Motor neuron (in vitro differentiated cells): ENCODE data around the gene XKR8. TPM values are rescaled to one million over a fixed set of nuclear protein-coding genes. Genes with fewer than 3 reads are reported as not detected.
"Not testable (repeated sequence)": the region's sequence is repeated elsewhere in the genome, so short reads cannot be mapped to it uniquely, and the experiment has no call there.

Experiments used
- ATAC-seq, 8 experiments: fragments of 200-7000 bp; cut with Tn5 transposase; replicated peaks in 6 of 8; 2 replicates each; pipeline ENCODE4 v1.8.0; 2021; ENCODE audit warnings: mild to moderate bottlenecking in 8 of 8, moderate library complexity in 8 of 8
- H3K27ac ChIP-seq, 2 donors: fragments of 250-450 bp; sonication (Bioruptor Pico); 2 replicates each; pipeline ENCODE4 v1.9.0; 2021; ENCODE audit warnings: antibody characterized with exemption in 2 of 2, mild to moderate bottlenecking in 2 of 2, moderate library complexity in 1 of 2
- H3K4me1 ChIP-seq, 2 donors: fragments of 250-450 bp; sonication (Bioruptor Pico); replicated peaks in 1 of 2; 2 replicates each; pipeline ENCODE4 v1.6.1; 2021; ENCODE audit warnings: antibody characterized with exemption in 2 of 2, mild to moderate bottlenecking in 2 of 2, moderate library complexity in 1 of 2
- H3K4me3 ChIP-seq, 5 donors: fragments of 250-450 bp; sonication (Bioruptor Pico); 2 replicates each; pipeline ENCODE4 v1.9.0; 2021; ENCODE audit warnings: antibody characterized with exemption in 5 of 5, mild to moderate bottlenecking in 5 of 5, moderate library complexity in 4 of 5
- WGBS, 10 experiments: fragments of 450-650 bp; shearing (Covaris generic); methylation state at CpG; one replicate each; pipeline ENCODE4 v1.0.0; 2022; 5-methylcytosine and 5-hydroxymethylcytosine counted together
- in situ Hi-C, 9 experiments: fragments of 400-800 bp; cut with MboI; loops; one replicate each; pipeline ENCODE4 v1.15.0; 2021; ENCODE audit warnings: low sequenced_read_pairs in 9 of 9, low pct_unique_long_range_greater_than_20kb in 2 of 9; ENCODE audit not compliant: unreplicated experiment in 9 of 9
- total RNA-seq, 8 experiments: library from RNA; unstranded; fragments of 300-600 nt; gene quantifications; 2 replicates each; pipeline versions ENCODE4 v1.2.3 to v1.2.4, GENCODE V29; 2022

The XKR8 gene
- total RNA-seq, 8 experiments from 2014 or later, result 0.27 to 4.7 (median 1.6) TPM

GRCh38 chr1:27973771-27974416 lies 14.1 kb downstream of the XKR8 start:
- Histone ChIP-seq H3K4me3 (no peak overlapping the region), H3K27ac (no peak overlapping the region), H3K4me1 (peaks cover 0 to 8% of the 10 kb centered on the region in 2 donors)
- WGBS, 10 experiments, result 76 to 100% (median 88%) methylated on average over 2 to 4 of the region's 4 CpGs; no CpG with 5 or more reads in 1 of the 10 experiments
- in situ Hi-C loops, result loop anchor here in 2 of 9 experiments (10.0 to 25.0 kb wide), 2 partner anchors 109 to 112 kb away; partner anchors contain the start of gene THEMIS2 (in 1 of the 2)
- ATAC-seq, result peak in 1 of 8 experiments; percentile 29

GRCh38 chr1:27974417-27974781 lies 14.6 kb downstream of the XKR8 start:
- H3K27ac ChIP-seq, result no peak overlapping the region
- peak in 1 of 8 experiments; percentile 73 for ATAC-seq
- no peak overlapping the region for H3K4me3 ChIP-seq
- peaks cover 0 to 8% of the 10 kb centered on the region in 2 donors for H3K4me1 ChIP-seq
- in situ Hi-C loops, result loop anchor here in 2 of 9 experiments (10.0 to 25.0 kb wide), 2 partner anchors 110 to 112 kb away; partner anchors contain the start of gene THEMIS2 (in 1 of the 2)

GRCh38 chr1:27979151-27979858 lies 19.5 kb downstream of the XKR8 start:
- ATAC-seq, result peak in 4 of 8 experiments; percentile 37 to 82 (median 72)
- in situ Hi-C loops, result loop anchor here in 1 of 9 experiments (10.0 kb wide), 1 partner anchor 115 kb away; no protein-coding TSS in a partner anchor
- Histone ChIP-seq H3K4me1 (no peaks in the 10 kb centered on the region), H3K27ac (no peak overlapping the region), H3K4me3 (no peak overlapping the region)
- 13 to 100% (median 100%) methylated on average over 1 of the region's 1 CpG; no CpG with 5 or more reads in 2 of the 10 experiments for WGBS, 10 experiments

GRCh38 chr1:27979859-27980201 lies 20.1 kb downstream of the XKR8 start:
- Histone ChIP-seq H3K4me1 (no peaks in the 10 kb centered on the region), H3K27ac (no peak overlapping the region), H3K4me3 (no peak overlapping the region)
- in situ Hi-C loops, result loop anchor here in 1 of 9 experiments (10.0 kb wide), 1 partner anchor 115 kb away; no protein-coding TSS in a partner anchor
- WGBS, 10 experiments, result 0 to 100% (median 91%) methylated on average over 1 to 2 of the region's 2 CpGs; no CpG with 5 or more reads in 2 of the 10 experiments
- no peak for ATAC-seq

- no peak overlapping the region for H3K4me3 ChIP-seq
- WGBS, 10 experiments, result 0 to 100% (median 100%) methylated on average over 1 of the region's 1 CpG; no CpG with 5 or more reads in 5 of the 10 experiments
- H3K4me1 ChIP-seq, result no peaks in the 10 kb centered on the region
- no peak overlapping the region for H3K27ac ChIP-seq
- in situ Hi-C loops, result no loop called here
- no peak for ATAC-seq
Measured at GRCh38 chr1:27980216-27980845, 20.6 kb downstream of the XKR8 start.

DNA sequence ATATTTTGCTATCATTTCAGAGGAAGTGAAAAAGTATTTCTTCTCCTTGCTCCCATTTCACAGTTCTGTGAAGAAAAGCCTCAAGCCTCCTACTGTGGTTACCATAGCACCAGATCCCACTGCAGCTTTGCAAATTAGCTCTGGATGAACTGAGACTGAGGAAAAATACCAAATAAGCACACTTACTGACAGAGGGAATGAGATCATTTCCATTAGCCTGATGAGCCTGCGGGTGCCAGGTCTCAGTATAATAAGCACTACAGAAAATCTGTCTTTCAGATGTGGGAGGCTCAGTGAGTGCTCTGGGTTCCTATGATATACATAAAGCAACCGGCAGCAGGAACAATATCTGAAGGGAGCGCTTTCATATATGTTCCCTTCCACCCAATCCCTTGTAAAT lies 21.4 kb downstream of the XKR8 start:
- in situ Hi-C loops, result no loop called here
- ATAC-seq, result peak in 4 of 8 experiments; percentile 23 to 93 (median 68)
- WGBS, 10 experiments, result 60 to 93% (median 84%) methylated on average over 1 to 3 of the region's 3 CpGs; no CpG with 5 or more reads in 4 of the 10 experiments

DNA sequence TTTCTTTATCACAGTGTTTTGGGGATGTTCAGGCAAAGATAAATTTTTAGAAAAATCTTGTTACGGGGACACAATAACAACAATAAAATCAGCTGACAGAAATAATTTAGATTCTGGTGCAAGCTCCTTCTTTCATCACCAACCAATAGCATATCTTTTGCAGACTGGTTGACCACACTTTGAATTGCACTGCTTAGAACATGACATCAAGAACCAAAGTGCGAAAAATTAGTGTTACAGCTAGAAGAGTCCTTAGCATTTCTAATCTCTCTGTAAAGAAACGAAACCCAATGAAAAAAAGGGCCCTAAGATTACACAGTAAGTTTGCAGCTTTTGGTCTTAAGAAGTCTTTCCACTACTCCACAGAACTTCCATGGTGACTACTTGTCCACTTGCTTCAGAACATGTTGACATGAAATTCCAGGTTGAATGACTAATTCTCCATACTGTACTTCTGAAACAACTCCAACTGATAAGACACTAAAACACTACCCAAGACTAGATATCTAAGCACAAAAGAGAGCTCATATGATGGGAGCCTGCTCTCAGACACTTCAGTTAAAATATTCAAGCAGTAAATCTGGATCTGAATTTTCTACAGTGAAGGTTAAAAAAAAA lies 31.3 kb downstream of the XKR8 start:
- Histone ChIP-seq H3K27ac (no peak overlapping the region), H3K4me1 (no peaks in the 10 kb centered on the region), H3K4me3 (no peak overlapping the region)
- no peak for ATAC-seq
- WGBS, 10 experiments, result 60 to 100% (median 99%) methylated on average over 1 to 3 of the region's 3 CpGs
- in situ Hi-C loops, result no loop called here

More for the DNA sequence above, 21.4 kb downstream of the XKR8 start:
- Histone ChIP-seq H3K4me3 (no peak overlapping the region), H3K27ac (no peak overlapping the region), H3K4me1 (no peaks in the 10 kb centered on the region)

DNA sequence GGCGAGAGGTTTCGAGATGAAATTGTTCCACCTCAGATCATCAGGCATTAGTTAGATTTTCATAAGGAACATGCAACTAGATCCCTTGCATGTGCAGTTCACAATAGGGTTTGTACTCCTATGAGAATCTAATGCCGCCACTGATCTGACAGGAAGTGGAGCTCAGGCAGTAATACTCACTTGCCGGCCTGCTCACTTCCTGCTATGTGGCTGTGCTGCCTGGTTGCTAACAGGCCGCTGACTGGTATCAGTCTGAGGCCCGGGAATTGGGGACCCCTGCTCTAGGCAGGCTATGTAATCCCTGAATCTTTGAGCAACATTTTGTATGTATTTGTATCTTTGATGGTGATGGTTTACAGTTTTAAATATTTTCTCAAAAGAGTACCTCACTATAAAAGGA lies 32.5 kb downstream of the XKR8 start:
- 0 to 100% (median 92%) methylated on average over 1 to 6 of the region's 6 CpGs; no CpG with 5 or more reads in 2 of the 10 experiments for WGBS, 10 experiments
- Histone ChIP-seq H3K4me3 (no peak overlapping the region), H3K4me1 (no peaks in the 10 kb centered on the region), H3K27ac (no peak overlapping the region)
- in situ Hi-C loops, result no loop called here
- ATAC-seq, result no peak

DNA sequence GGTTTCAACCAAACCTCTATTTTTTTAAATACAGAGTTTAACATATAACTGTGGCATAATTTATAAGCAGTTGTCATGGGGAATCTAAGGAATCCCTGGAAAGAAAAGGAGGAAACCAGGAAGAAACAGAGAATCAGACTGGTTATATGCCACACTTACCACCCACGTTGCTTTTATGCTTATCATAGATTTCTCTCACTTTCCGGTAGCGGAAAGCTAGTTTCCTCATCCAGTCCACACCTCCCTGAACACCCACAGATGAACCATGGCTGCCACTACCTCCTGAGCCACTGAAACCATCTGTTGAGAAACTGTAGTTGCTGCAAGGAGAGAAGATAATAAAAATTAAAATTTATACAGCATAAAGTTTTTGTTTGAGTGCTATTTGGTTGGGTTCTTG lies 33.5 kb downstream of the XKR8 start:
- H3K4me3 ChIP-seq, result no peak overlapping the region
- H3K4me1 ChIP-seq, result no peaks in the 10 kb centered on the region
- 78 to 100% (median 100%) methylated on average over 2 to 3 of the region's 3 CpGs; no CpG with 5 or more reads in 3 of the 10 experiments for WGBS, 10 experiments
- H3K27ac ChIP-seq, result no peak overlapping the region
- in situ Hi-C loops, result no loop called here
- no peak for ATAC-seq

DNA sequence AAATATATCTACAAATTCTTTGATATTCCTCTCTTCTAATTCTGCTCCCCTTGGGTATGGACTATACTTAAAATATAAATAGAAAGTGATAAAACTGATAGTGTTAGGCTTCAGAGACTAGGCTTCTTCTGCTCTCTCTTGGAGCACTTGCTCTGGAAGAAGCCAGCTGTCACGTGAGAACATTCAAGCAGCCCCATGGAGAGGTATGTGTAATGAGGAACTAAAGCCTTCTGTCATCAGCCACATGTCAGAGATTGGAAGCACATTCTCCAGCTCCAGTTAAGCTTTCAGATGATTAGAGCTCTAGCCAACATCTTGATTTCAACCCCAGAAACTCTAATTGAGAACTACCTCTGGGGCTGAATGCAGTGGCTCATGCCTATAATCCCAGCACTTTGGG lies 34.3 kb downstream of the XKR8 start:
- WGBS, 10 experiments, result 20 to 86% (median 83%) methylated on average over 1 of the region's 1 CpG; no CpG with 5 or more reads in 5 of the 10 experiments
- Histone ChIP-seq H3K4me1 (no peaks in the 10 kb centered on the region), H3K4me3 (no peak overlapping the region), H3K27ac (no peak overlapping the region)
- ATAC-seq, result no peak
- in situ Hi-C loops, result no loop called here

GRCh38 chr1:27994526-27994925 lies 34.8 kb downstream of the XKR8 start:
- in situ Hi-C loops, H3K27ac ChIP-seq, H3K4me1 ChIP-seq, ATAC-seq, H3K4me3 ChIP-seq: not testable (repeated sequence)
- 86 to 100% (median 98%) methylated on average over 1 to 6 of the region's 6 CpGs; no CpG with 5 or more reads in 2 of the 10 experiments for WGBS, 10 experiments

DNA sequence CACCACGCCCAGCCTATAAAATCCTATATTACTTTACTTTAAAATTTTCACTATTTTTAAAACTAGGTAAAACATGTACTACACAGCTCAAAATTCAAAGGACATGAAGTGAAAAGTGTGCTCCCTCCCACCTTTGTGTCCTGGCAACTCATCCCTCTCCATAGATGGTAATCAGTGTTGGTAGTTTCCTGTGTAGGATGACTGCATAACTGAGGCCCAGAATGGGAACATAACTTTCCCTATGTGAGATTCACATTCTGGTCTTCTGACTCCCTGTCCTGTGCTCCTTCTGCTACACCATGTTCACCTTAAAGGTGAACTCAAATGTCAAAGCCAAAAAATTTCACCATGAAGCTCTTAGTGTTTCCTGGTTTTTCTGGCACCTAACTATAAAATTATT lies 39.3 kb downstream of the XKR8 start:
- no peak overlapping the region for H3K27ac ChIP-seq
- ATAC-seq, result no peak
- 67 to 100% (median 90%) methylated on average over 1 of the region's 1 CpG; no CpG with 5 or more reads in 4 of the 10 experiments for WGBS, 10 experiments
- in situ Hi-C loops, result no loop called here
- no peak overlapping the region for H3K4me3 ChIP-seq
- no peaks in the 10 kb centered on the region for H3K4me1 ChIP-seq

GRCh38 chr1:28002600-28002999 lies 42.8 kb downstream of the XKR8 start:
- WGBS, 10 experiments, result 93 to 100% (median 100%) methylated on average over 1 to 10 of the region's 10 CpGs; no CpG with 5 or more reads in 1 of the 10 experiments
- ATAC-seq, result no peak
- no peak overlapping the region for H3K27ac ChIP-seq
- in situ Hi-C loops, result no loop called here
- no peaks in the 10 kb centered on the region for H3K4me1 ChIP-seq
- no peak overlapping the region for H3K4me3 ChIP-seq
